KG1 (cell line): ENCODE measurements around the gene LIN28B.
"Not testable (repeated sequence)": the region's sequence is repeated elsewhere in the genome, so short reads cannot be mapped to it uniquely, and the experiment has no call there.

Source experiments
- DNase-seq: peaks from one replicate; lab custom pipeline; 2025; lab: John Stamatoyannopoulos, UW

LIN28B gene

DNA sequence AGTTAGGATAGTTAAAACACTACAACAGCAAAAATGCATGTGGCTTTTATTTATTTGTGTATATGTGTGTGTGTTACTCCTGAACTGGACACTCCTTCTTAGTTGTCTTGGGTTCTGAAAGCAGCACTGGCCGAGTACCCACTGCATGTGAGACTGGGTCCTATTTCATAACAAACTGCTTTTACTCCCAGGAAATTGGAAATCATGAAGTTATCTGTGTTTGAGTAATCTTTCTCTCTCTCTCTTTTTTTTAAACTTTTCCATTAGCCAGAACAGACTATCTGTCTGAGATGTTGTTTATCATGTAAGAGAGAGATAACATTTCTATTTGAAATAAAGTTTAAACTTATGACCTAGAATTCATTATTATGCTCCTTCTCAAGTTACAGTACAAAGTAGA is 110.4 kb downstream of the LIN28B start:
- no peak for DNase-seq

DNA sequence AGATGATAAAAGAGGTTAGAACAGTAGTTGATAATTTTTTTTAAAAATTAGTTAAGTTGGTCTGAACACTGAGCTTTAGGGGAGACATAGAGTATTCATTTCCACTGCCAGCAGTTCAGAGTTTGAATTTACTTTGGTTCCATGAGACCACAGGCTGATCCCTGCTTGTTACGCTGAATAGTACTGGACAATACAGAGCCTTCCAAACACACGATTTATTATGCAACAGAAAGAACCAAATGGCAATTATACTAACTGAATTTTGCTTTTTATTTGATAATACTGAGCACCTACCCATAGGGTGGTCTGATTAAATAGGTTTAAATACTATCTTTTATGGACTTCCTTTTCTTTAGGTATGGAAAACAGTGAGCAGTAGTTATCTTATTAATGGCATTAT is 111.5 kb downstream of the LIN28B start:
- no peak for DNase-seq

DNA sequence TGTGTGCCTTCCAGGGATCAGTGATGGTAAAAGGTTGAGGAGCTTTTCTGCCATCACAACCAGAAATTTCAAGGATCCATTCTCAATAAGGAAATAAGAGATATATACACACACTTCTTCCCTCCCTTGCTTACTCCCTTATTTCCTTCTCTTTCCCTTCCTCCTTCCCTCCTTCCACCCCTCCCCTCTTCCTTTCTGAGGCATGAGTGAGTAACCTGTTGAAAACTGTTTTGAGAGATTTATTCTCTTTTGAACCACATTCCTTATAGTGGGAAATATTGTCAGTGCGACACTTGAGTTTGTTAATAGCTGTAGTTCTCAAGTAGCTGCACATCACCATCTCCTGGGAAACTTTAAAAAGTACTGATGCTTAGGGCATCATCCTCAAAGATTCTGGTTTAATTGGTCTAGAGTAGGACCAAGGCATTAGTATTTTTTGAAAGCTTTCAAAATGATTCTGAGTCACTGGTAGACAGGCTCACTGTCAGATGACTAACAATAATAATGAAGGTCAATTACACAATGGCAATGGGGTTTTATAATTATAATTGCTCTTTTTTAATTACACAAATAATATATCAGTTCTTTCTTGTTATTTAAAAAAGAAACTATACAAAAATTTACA is 113.0 kb downstream of the LIN28B start:
- no peak for DNase-seq

GRCh38 chr6:105072798-105073199 is 115.9 kb downstream of the LIN28B start:
- no peak for DNase-seq

DNA sequence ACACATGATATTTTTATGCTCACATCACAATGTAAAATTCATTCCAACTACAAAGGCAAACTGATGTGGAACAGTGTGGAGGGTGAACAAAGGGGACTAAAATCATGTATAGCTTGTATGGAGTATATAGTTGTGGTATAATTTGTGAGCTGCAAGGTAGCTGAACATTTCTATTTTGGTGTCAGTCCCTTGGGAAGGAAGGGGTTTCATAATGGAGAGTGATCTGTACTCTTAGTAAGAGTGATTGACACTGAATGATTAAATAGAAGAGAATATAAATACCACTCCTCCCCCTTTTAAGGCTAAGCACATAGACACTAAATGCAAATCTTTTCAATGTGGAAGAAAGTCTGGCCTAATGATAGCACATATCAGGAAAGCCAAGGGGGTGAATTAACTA is 118.3 kb downstream of the LIN28B start:
- no peak for DNase-seq

DNA sequence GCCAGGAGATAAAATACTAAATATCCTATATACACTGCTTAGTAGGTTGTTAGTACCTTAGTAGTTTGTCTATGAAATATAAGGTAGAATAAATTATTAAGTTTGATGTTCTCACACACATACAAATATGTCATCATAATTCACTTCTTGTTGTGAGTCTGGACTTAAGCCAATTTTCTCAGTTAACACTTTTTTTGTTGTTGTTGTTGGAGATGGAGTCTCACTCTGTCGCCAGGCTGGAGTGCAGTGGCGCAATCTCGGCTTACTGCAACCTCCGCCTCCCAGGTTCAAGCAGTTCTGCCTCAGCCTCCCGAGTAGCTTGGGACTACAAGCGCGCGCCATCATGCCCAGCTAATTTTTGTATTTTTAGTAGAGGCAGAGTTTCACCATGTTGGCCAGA is 119.5 kb downstream of the LIN28B start:
- DNase-seq, result not testable (repeated sequence)

DNA sequence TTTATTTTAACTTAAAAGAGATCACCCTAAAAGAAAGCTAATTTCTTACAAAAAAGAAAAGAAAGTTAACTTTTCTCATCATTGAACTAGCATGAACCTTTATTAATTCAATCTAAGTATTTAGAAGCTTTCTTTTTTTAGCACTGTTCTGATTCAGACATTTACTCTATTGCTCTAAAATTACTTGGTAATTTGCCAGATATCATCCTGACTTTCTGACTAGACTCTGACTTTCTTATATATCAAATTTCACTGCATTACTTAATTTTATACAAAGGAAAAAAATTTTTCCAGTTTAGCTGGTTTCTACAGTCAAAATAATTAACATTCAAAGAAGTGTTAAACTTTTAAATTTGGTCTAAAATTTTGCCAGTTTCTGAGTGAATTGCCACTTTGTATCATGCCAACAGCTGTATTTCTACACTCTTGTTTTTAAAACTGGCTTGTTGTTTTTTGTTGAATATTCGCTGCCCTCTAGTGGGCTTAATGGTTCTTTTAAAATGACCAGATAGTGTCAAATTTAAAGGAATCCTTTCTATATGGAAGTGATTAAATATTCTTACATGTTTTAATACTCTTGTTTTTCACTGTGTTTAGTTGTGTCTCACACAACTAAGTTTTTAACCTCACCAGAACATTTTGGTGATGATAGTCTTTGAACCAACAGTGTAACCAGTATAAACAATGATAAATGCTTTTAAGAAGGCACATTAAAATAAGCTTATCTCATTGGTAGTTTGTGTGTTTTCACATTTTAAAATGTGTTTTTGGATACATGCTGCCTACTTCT is 120.9 kb downstream of the LIN28B start:
- DNase-seq, result peak; percentile 24

DNA sequence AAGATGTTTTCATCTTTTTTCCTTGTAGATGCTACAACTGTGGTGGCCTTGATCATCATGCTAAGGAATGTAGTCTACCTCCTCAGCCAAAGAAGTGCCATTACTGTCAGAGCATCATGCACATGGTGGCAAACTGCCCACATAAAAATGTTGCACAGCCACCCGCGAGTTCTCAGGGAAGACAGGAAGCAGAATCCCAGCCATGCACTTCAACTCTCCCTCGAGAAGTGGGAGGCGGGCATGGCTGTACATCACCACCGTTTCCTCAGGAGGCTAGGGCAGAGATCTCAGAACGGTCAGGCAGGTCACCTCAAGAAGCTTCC is 121.4 kb downstream of the LIN28B start:
- no peak for DNase-seq

DNA sequence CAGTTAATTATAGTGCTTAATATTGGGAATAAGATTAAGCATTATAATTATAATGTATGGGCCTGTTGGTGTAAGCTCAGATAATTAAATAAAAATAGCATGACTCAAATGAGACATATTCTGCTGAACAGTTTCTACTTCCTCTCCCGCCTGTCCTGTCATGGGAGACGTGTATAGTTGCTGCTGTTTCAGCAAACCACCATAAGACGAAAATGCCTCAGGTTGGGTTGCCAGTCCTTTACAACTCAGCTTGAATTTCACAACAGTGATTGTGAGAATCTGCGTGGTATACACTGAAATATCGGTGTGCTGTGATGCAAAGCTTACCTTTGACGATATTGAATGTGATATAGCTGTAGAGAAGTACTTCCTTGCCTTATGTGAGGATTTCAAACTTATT is 123.4 kb downstream of the LIN28B start:
- no peak for DNase-seq

GRCh38 chr6:105081662-105082061 is 124.8 kb downstream of the LIN28B start:
- not testable (repeated sequence) for DNase-seq

DNA sequence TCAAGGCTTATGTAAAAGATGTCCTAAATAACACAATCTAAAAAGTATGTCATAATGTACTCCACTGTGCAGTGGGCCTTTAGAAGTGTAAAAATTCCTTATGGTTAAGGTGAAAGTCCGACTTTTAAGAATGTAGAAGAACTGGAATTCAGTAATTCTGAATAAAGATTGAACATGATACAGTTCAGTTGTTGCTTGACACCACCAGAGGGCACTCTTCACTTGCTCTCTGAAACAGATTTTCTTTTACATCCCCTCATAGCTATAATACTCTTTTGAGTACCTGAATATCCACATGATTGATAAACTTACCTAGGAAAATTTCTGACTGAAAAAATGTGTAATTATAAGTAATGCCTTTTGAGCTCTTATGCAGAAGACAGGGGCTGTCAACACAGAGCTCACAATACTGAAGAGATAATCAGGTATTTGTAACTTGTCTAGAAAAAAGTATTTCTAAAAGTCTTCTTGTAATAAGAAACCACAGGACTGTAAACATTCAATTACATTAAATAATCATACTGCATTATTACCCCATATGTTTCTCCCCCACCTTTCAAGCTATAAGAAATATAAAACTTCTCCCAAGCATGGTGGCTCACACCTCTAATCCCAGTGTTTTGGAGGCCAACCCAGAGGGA is 130.8 kb downstream of the LIN28B start:
- DNase-seq, result peak; percentile 23

GRCh38 chr6:105091140-105091829 is 134.4 kb downstream of the LIN28B start:
- no peak for DNase-seq

GRCh38 chr6:105094133-105094640 is 137.3 kb downstream of the LIN28B start:
- DNase-seq, result no peak

GRCh38 chr6:105095139-105095538 is 138.2 kb downstream of the LIN28B start:
- no peak for DNase-seq

GRCh38 chr6:105097288-105097687 is 140.4 kb downstream of the LIN28B start:
- no peak for DNase-seq

- no peak for DNase-seq
These were observed 142.5 kb downstream of the LIN28B start for GRCh38 chr6:105099371-105099770.

GRCh38 chr6:105102186-105102585 is 145.3 kb downstream of the LIN28B start:
- no peak for DNase-seq

GRCh38 chr6:105105094-105105493 is 148.2 kb downstream of the LIN28B start:
- no peak for DNase-seq

DNA sequence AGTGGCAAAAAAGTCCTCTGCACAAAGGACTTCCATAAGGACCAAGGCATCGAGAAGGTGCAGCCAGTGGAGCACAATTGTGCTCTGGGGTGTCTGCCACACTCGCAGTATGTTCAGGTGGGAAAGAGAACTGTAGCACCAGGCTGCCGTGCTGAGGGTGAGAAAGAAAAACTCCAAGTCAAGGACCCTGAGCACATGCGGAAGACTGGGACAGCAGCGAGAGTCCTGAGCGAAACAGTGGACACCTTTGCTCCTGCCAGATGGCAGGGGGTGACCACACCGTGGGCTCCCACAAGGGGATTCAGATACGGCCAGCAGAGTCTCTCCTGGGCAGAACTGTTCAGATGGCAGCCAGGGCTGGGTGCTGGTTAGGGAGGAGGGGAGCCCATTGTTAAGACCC is 149.4 kb downstream of the LIN28B start:
- DNase-seq, result no peak

- no peak for DNase-seq
These were observed 150.3 kb downstream of the LIN28B start for GRCh38 chr6:105107207-105107606.

GRCh38 chr6:105108631-105109262 is 151.8 kb downstream of the LIN28B start:
- DNase-seq, result no peak
